OCI-LY1 (cell line): Measurements from ENCODE around the gene C1QTNF3.

ENCODE experiments used
- EZH2 ChIP-seq: fragments of 200-600 bp; sonication (generic), shearing (Covaris generic); IDR thresholded peaks from 2 replicates; pipeline ENCODE4 v1.8.0; 2017; ENCODE audit warnings: borderline replicate concordance, mixed run types, mild to moderate bottlenecking, antibody characterized with exemption, low read length, moderate library complexity, mixed read lengths
- TF ChIP-seq, protein P1 (sequence below): fragments of 200-600 bp; sonication (generic), shearing (Covaris generic); IDR thresholded peaks from 2 replicates; pipeline ENCODE4 v1.5.1; 2017; ENCODE audit warnings: mild to moderate bottlenecking, antibody characterized with exemption, low read length, moderate library complexity, mixed read lengths

DNA sequence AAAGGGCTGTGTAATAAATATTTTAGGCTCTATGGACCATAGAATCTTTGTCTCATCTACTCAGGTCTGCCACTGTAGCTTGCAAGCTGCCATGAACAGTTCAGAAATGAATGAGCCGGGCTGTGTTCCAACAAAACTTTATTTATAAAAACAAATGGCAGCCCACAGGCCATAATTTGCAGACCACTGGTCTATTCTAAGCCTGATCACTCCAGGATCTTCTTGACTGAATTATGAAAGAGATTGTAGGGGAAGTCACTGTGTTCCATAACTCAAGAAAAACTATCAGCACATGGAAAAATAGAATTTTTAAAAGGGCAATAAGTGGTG, 11.4 kb upstream of the C1QTNF3 start:
- no peak for TF ChIP-seq EZH2
- TF ChIP-seq, protein P1, sequence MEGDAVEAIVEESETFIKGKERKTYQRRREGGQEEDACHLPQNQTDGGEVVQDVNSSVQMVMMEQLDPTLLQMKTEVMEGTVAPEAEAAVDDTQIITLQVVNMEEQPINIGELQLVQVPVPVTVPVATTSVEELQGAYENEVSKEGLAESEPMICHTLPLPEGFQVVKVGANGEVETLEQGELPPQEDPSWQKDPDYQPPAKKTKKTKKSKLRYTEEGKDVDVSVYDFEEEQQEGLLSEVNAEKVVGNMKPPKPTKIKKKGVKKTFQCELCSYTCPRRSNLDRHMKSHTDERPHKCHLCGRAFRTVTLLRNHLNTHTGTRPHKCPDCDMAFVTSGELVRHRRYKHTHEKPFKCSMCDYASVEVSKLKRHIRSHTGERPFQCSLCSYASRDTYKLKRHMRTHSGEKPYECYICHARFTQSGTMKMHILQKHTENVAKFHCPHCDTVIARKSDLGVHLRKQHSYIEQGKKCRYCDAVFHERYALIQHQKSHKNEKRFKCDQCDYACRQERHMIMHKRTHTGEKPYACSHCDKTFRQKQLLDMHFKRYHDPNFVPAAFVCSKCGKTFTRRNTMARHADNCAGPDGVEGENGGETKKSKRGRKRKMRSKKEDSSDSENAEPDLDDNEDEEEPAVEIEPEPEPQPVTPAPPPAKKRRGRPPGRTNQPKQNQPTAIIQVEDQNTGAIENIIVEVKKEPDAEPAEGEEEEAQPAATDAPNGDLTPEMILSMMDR = no peak
